HepG2 (cell line): ENCODE measurements around the gene DUS1L. TPM values are rescaled to one million over a fixed set of nuclear protein-coding genes. Genes with fewer than 3 reads are reported as not detected.
A peak's percentile ranks its signal among the peaks of the same experiment; 100 is the strongest.

Source experiments
- ARNTL ChIP-seq: sonication (generic); formaldehyde crosslinking; IDR thresholded peaks from 2 replicates; pipeline ENCODE4 v1.4.0; 2020; ENCODE audit warnings: mild to moderate bottlenecking, missing genetic modification reagents
- ASH2L ChIP-seq: fragments of 300-600, 200-600 bp; sonication (generic); IDR thresholded peaks from 2 replicates; pipeline ENCODE4 v1.7.0; 2017; ENCODE audit warnings: low read depth, mild to moderate bottlenecking, moderate library complexity, mixed read lengths, low read length; ENCODE audit not compliant: insufficient read length
- DDIT3 ChIP-seq: sonication (generic); formaldehyde crosslinking; IDR thresholded peaks from 2 replicates; pipeline ENCODE4 v1.4.0; 2020; ENCODE audit warnings: mild to moderate bottlenecking, missing genetic modification reagents
- FOXA1 ChIP-seq, 2 experiments: fragments of 450-650 bp in 1 of 2; sonication (generic) in 1 of 2; formaldehyde crosslinking in 1 of 2; IDR thresholded peaks; 2 replicates each; pipeline versions ENCODE4 v1.4.0 to v1.6.1; 2016 to 2020; ENCODE audit warnings: missing genetic modification reagents in 1 of 2
- MTF1 ChIP-seq: sonication (generic); formaldehyde crosslinking; IDR thresholded peaks from 2 replicates; pipeline ENCODE4 v1.5.0; 2020; ENCODE audit warnings: missing genetic modification reagents
- PATZ1 ChIP-seq: sonication (generic); formaldehyde crosslinking; IDR thresholded peaks from 2 replicates; pipeline ENCODE4 v1.4.0; 2020; ENCODE audit warnings: missing genetic modification reagents
- SNAI1 ChIP-seq: sonication (generic); formaldehyde crosslinking; IDR thresholded peaks from 2 replicates; pipeline ENCODE4 v1.5.0; 2020; ENCODE audit warnings: mild to moderate bottlenecking, missing genetic modification reagents, borderline replicate concordance
- ZFP82 ChIP-seq: sonication (generic); formaldehyde crosslinking; IDR thresholded peaks from 2 replicates; pipeline ENCODE4 v1.5.1; 2020; ENCODE audit warnings: mild to moderate bottlenecking, missing genetic modification reagents, borderline replicate concordance
- ZNF609 ChIP-seq: sonication (generic); formaldehyde crosslinking; IDR thresholded peaks from 2 replicates; pipeline ENCODE4 v1.4.0; 2020; ENCODE audit warnings: mild to moderate bottlenecking, missing genetic modification reagents, borderline replicate concordance
- polyA plus RNA-seq, 8 experiments: library from polyadenylated mRNA; depleted of rRNA in 3 of 8; stranded (reverse) in 7 of 8; unstranded in 1 of 8; fragments of >200 nt; fragmentation: Illumina TruSeq in 4 of 8; extraction: Trizol in 4 of 8; gene quantifications; 2 replicates each; pipeline versions ENCODE4 v1.2.1 to v1.2.3, GENCODE V29; 2011 to 2016; ENCODE audit warnings: low read depth in 4 of 8, missing spikeins in 1 of 8, mixed read lengths in 1 of 8; ENCODE audit not compliant: insufficient read depth in 1 of 8
- total RNA-seq, 5 experiments: library from RNA; depleted of rRNA; stranded (reverse); fragments of >200 nt; fragmentation: Illumina TruSeq; extraction: Trizol; gene quantifications; 2 replicates each; pipeline ENCODE4 v1.2.3, GENCODE V29; 2016; ENCODE audit warnings: low read depth in 1 of 5
- TF ChIP-seq, protein P1 (sequence below): sonication (generic); formaldehyde crosslinking; IDR thresholded peaks from 2 replicates; pipeline ENCODE4 v1.8.1; 2022; ENCODE audit warnings: mild to moderate bottlenecking, missing genetic modification reagents
- TF ChIP-seq, protein P2 (sequence below): sonication (generic); formaldehyde crosslinking; IDR thresholded peaks from 2 replicates; pipeline ENCODE4 v1.8.0; 2022; ENCODE audit warnings: mild to moderate bottlenecking, missing genetic modification reagents, moderate library complexity

The DUS1L gene
- total and polyA plus RNA-seq, 2 of the 13 experiments (the other 11 are each of a cell fraction or from before 2014, with no cell fraction given) = 81.0 to 109 TPM

DNA sequence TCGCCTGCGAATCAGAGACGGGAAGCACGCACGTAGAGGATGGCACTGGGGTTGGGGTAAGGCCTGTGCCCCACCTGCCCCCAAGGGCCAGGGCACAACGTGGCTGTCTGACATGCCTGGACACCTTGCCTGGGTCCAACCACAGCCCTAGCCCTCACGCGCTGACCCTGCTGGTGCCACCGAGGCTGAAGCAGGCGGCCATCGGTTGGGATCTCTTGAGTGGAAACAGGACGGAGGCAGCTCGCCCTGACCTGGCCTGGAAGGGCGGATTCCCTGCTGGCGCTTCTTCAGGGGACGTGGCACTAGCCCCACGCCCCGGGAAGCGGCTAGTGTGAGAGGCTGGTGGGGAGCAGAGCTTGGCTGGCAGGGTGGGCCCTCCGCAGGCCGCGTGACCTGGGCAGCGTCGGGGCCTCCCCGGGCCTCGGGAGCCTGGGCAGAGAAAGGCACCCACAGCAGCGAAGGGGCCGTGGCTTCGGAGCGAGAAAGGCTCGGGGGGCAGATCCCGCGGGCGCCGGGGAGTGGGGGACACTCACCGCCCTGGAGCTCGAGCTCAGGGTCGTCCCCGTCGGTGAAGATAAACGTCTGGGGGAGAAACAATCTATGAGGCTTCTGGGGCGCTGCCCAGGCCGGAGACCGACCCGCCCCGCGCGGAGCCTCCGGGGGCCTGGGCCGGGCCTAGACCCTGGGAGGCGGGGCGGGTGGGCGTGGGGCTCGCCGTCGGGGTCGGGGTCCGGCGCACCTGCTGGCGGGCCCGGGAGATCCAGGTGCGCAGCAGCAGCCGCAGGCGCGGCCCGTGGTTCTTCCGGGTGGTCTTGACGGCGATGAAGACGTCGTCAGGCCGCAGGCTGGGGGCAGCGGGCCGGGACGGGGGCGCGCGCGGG, 14.6 kb downstream of the DUS1L start (continued):
- TF ChIP-seq ZNF609 (CRISPR knock-in tag) (peak; percentile 35; the same call in 1 of the 2 replicates), ZFP82 (0 out of 2 replicates have a peak, but pooled peaks have one; percentile 53), SNAI1 (0 out of 2 replicates have a peak, but pooled peaks have one; percentile 28), ARNTL (CRISPR knock-in tag) (0 out of 2 replicates have a peak, but pooled peaks have one; percentile 47), PATZ1 (CRISPR knock-in tag) (peak; percentile 22), ASH2L (peak; percentile 21), MTF1 (no peak), DDIT3 (CRISPR knock-in tag) (no peak), FOXA1 (IDR thresholded peaks at IDR 0.05) (no peak), FOXA1 (CRISPR knock-in tag; IDR thresholded peaks at IDR 0.05) (no peak)
- TF ChIP-seq, protein P1, sequence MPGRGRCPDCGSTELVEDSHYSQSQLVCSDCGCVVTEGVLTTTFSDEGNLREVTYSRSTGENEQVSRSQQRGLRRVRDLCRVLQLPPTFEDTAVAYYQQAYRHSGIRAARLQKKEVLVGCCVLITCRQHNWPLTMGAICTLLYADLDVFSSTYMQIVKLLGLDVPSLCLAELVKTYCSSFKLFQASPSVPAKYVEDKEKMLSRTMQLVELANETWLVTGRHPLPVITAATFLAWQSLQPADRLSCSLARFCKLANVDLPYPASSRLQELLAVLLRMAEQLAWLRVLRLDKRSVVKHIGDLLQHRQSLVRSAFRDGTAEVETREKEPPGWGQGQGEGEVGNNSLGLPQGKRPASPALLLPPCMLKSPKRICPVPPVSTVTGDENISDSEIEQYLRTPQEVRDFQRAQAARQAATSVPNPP (CRISPR knock-in tag) = no peak
- TF ChIP-seq, protein P2, sequence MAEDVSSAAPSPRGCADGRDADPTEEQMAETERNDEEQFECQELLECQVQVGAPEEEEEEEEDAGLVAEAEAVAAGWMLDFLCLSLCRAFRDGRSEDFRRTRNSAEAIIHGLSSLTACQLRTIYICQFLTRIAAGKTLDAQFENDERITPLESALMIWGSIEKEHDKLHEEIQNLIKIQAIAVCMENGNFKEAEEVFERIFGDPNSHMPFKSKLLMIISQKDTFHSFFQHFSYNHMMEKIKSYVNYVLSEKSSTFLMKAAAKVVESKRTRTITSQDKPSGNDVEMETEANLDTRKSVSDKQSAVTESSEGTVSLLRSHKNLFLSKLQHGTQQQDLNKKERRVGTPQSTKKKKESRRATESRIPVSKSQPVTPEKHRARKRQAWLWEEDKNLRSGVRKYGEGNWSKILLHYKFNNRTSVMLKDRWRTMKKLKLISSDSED (CRISPR knock-in tag) = 0 out of 2 replicates have a peak, but pooled peaks have one; percentile 53
